Middle frontal gyrus (tissue), 1 donor: ENCODE results near the gene GPR89B.
"Not testable (repeated sequence)": the region's sequence is repeated elsewhere in the genome, so short reads cannot be mapped to it uniquely, and the experiment has no call there.

ENCODE experiments used
- DNase-seq: peaks from one replicate; pipeline ENCODE4 v3.0.0-alpha.2; 2015; ENCODE audit warnings: low spot score; ENCODE audit errors: extremely low spot score

Gene GPR89B

DNA sequence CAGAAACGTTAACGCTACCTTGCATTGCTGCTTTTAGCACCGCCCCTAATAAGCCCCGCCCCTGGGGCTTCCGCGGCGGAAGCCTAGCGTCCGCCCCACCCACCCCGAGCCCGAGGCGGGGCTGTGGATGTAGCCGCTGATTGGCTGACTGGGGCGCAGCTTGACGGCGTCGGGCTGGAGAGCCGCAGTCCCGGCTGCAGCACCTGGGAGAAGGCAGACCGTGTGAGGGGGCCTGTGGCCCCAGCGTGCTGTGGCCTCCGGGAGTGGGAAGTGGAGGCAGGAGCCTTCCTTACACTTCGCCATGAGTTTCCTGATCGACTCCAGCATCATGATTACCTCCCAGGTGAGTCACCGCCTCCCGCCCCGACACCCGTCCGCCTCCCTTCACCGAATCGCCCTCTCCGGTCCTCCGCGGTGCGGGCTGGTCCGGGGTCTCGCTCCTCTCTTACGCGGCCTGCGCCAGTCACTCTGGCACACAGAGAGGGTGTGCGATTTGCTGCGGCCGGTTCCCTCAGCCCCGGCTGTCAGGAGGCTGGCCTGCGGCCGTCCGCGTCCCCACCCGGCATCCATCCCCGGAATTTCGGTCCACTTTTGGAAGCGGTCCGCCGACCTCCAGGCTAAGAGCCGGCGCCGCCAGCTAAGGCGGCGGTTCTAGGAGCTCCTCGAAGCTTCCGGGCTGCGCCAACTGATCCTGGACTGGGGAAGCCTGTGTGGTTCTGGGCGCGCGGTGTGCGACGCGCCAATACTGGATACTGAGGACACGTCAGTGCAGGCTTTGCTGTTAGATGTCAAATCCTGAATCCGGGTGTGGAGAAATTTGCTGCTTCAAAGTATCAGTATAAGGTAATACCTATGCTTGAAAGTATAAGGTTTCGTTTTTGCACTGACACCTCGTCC is at the start of gene GPR89B:
Gene GPR89B, plus strand, starts transcription at position 185 of the 897 bp plus-strand sequence. Its CDS starts 117 bp downstream, at position 302.
- DNase-seq = peak; percentile 79

DNA sequence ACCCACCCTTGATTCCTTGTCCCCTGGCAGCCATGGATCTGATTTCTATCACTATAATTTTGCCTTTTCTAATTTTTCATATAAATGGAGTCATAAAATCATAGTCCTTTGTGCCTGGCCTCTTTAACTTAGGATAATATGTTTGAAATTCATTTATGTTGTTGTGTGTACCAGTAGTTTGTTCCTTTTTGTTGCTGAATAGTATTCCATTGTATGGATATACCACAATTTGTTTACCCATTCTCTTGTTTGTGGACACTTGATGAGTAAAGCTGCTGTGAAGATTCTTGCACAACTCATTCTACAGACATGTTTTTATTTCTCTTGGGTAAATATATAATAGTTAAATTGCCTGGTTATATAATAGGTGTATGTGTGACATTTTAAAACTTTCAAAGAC is 48.3 kb upstream of the GPR89B start:
- no peak for DNase-seq

DNA sequence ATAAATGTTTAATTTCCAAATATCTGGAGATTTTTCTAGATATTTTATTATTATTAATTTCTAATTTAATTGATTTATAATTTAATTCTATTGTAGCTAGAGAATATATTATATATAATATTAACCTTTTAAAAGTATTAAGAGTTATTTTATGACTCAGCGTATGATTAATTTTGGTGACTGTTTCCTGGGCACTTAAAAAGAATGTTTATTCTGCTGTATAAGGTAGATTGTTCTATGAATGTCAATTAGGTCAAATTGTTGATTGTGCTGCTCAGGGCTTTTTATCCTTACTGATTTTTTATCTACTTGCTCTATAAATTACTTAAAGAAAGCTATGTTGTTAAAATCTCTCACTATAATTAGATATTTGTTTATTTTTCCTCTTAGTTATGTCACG is 45.7 kb upstream of the GPR89B start:
- DNase-seq = no peak

DNA sequence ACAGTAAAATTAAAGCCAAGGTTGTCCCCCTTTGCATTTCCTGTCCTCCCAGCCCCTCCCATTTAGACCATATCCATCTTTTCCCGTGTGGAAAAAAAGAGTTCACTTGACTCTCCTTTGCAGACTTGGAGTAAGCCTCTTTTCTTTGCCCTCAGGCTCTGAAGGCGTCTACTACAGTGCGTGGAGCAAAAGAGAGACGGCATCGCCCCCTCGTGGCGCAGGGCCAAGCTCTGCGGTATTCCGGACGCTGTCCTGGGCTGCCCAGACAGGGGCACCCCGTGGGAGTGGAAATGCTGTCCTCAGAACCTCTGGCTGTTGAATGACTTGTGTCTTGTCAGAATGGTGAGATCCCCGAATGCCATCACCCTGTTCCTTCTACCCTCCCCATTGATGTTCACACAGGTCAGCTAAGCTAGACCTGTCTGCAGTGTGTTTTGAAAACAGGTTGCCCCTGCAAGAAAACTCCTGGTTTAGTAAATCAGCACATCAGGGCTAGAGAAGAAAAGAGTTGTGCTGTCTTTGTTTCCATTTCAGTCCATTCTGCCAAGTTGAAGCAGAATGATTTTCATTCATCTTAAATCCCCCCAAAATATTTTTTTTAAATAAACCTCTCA is 37.9 kb upstream of the GPR89B start:
- no peak for DNase-seq

DNA sequence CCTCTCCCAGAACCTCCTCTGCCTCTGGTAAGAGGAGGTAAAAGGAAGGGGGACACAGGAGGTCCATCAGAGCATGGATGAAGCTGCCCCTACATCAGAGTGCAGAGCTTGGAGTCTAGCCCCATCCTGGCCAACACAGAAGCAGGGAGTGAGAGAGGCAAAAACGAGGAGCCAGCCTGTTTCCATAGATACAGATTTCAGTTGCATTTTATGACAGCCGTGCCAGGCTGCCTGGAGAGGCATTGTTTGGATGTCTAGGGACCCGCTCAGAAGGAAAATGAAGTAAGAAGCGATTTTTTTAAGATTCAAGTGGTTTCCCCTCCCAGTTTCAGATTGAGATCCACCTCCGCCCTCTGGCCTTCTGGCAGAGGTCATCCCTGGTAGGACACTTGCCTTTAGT is 37.1 kb upstream of the GPR89B start:
- no peak for DNase-seq

DNA sequence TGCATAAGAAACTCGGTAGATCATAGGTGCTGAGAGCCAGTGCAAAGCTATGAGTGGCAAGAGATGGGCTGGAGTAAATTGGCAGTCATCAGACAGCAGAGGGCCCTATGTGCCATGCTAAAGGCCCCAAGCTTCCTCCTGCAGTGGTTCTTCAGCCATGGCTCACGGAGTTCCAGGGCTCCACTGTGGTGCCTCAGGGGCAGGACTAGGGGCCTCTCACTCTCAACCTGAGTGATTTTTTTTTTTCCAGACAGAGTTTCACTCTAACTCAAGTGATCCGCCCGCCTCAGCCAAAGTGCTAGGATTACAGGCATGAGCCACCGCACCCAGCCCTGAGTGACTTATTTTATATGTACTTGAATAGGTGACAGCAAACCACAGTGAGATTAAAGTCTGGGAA is 36.0 kb upstream of the GPR89B start:
- no peak for DNase-seq

DNA sequence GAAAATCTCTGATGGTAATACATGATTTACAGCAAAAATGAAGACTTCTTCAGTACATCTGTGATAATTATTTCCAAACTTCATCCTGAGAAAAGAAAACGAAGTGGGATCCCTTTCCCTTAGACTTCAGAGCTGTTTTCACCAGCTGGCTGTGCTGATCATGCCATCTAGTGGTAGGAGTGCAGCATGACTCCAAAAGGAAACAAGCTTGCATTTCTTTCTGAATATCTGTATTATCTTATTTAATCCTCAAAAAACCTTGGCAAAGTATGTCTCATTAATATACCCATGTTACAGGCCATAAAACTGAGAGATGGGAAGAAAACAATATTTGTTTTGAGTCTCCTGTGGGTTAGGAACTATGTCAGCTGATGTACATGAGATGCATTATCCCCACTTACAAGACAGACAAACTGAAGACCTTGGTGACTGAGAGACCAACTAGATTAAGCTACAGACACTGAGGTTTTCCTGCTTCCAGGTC is 35.4 kb upstream of the GPR89B start:
- peak; percentile 19 for DNase-seq

DNA sequence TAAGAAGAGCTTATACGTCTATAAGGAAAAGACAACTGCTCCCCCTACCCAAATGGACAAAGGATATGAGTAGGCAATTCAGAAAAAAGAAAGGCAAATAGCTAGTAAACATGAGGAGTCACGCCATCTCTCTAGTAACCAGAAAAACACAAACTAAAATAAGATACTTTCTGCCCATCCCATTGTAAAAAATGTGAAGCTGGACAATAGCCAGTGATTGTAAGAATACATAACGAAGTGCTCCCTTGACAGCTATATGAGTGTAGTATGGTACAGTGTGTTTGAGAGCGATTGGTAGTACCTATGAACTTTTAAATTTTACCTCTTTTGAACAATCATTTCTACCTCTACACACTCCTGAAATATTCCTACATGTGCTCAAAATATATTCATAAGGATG is 33.1 kb upstream of the GPR89B start:
- DNase-seq = no peak

DNA sequence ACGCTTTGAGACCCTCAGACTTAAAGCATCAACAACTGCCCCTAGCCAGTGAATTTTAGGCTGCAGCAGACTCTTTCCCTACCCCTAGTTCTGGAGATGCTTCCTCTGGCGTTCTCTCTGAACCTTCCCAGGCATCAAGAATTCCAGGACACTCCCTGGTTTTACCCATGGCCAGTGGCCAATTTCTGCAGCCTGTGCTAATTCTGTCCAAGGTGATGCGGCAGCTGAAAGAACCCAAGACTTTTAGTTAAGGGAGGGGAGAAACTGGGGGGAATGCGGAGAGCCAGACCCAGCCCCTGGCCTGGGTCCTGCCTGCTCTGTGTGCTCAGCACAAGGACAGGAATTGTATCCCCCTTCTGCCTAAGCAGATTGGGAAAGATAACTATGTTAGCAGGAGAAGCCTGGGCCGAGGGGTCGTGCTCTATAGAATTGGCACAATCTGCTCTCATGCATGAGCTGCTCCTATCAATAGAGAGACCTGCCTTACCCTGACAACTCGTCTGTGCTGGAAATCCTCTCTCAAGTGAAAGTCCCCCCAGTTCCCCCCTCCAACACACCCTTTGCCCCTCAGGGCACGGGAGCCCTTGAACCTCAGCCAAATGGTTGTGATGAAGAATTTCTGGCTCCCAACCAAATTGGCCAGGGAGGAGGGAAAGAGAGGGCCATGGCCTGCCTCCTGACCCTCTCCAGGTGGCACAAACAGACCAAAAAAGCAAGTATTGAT is 31.0 kb upstream of the GPR89B start:
- DNase-seq = no peak

DNA sequence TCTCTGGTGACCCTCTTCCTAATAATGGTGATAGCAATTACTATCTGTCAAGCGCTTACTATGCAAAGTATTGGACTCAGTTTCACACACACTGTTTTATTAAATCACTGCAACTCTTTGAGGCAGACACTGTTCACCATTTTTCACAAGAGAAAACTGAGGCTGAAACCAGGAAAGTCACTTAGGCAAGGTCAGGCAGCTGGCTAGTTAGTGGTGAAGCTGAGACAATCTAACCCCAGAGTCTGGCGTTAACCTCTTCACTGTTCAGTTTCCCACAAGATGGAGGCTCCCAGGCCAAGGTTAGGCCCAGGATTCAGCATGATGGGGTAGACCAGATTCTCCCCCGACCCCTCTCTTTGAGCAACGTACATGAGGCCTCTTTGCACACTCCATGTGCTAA is 30.4 kb upstream of the GPR89B start:
- no peak for DNase-seq

DNA sequence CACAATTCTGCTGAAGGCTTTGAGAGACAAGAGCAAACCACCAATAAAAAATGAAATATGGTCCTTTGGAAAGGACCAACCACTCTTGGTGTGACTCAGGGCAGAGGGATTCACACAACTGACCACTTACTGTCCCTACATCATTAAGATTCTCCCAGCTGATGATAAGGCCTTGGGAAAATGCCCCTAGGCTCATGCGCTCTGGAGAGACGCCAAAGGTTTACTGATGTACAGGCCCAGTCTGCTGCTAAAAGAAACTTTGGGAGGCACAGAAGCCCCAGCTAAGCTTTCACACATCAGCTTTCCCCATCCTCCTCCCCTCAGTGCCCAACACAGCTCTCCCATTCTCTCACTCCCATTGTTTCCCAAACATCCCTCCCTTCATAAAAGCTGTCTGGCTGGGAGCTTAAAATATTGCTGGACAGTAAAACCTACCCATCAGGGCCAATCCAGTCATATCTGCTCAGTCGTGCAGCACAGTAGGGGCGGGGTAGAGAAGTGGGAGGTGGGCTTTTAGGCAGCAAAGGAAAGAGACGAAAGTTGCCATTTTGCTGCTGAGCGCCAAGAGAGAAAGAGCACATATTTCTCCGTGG is 25.9 kb upstream of the GPR89B start, which contains the start of gene GJA8:
Gene GJA8, plus strand, starts transcription at position 543 of the 593 bp plus-strand sequence. CDS start 5,161 bp downstream, outside the sequence.
- DNase-seq = no peak

DNA sequence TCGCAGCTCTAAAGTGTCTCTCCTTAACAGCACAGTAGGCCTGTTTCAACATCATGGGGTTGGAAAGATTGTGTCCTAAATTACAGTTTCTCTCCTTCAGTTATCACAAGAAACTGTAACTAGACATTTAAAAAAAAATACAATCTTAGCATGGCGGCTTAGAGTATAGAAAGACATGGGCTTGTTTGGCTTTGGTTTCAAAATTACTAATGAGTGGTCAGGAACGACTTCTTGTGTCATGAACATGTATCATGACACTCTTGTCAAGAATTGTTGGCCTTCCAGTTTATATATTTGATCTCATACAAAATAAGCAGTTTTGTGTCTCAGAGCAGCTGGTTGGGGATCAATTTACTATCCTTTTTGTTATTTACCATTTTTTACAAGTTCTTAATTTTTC is 23.5 kb upstream of the GPR89B start:
- no peak for DNase-seq

DNA sequence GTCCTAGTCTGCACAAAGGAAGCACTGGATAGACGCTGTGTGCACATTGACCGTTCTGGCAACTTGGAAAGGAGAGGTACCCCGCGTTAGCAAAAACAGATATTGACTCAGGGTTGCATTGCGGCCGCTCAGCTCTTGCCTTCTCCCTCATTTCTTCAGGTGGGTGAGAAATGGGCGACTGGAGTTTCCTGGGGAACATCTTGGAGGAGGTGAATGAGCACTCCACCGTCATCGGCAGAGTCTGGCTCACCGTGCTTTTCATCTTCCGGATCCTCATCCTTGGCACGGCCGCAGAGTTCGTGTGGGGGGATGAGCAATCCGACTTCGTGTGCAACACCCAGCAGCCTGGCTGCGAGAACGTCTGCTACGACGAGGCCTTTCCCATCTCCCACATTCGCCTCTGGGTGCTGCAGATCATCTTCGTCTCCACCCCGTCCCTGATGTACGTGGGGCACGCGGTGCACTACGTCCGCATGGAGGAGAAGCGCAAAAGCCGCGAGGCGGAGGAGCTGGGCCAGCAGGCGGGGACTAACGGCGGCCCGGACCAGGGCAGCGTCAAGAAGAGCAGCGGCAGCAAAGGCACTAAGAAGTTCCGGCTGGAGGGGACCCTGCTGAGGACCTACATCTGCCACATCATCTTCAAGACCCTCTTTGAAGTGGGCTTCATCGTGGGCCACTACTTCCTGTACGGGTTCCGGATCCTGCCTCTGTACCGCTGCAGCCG is 20.3 kb upstream of the GPR89B start:
- DNase-seq = no peak

DNA sequence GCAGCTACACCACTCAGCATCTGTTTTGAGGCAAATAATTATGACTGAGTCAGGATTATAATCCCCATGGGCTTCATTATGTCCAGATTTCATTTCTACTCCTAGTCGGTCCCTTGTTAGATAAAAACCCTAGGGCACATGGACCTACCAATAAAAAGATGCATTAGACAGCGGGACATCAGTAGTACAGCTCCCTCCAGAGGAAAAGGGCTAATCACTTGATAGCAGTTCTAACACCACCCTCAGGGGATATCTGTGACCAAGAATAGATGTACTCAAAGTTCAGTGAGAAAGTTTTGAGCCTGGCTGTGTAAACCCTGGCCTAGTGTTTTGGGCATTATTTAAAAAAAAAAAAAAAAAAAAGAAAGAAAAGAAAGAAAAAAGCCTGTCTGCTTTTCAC is 15.7 kb upstream of the GPR89B start:
- DNase-seq = no peak

DNA sequence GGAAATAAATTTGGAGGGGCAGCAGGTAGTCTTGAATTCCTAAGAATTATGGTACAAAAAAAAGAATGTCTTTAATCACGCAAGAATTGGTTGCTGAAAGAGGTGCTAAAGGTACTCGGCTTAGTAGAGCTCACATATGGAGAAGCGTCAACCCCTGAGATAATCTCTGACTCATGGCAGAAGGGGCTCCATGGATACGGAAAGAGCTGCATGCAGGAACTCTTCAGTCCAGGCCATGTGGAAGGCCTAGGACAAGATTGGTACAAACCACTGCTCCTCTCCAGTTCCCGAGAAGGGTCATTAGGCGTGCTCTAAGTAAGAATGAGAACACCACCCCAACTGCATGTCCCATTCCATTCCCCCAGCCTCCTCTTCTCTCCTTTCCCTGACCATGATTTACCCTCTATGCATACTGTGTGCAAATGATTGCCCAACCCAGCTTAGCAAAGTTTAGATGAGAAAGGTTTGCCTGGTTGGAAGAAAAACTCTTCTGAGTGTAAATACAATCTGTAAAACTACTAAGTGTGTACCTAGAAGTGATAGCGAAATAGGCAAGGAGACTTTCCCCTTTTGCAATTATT is 14.8 kb upstream of the GPR89B start:
- DNase-seq = no peak

DNA sequence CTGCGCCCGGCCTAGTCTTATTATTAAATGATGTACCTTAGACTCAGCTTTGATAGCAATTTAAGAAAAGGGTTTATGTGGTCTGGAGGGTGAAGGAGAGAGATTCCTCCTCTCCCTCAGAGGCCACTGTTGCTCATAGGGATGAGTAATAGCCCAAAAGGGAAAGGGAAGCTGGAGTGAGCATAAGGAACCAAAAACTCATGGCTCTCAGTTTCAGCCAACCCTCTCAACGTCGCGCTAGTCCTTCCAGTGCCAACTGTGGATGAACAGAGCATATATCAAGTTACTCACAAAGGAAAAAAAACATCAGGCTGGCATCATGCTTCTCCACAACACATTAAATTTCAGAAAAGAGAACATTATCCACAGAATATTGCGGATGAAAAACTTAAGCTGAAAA is 8.3 kb upstream of the GPR89B start:
- no peak for DNase-seq

DNA sequence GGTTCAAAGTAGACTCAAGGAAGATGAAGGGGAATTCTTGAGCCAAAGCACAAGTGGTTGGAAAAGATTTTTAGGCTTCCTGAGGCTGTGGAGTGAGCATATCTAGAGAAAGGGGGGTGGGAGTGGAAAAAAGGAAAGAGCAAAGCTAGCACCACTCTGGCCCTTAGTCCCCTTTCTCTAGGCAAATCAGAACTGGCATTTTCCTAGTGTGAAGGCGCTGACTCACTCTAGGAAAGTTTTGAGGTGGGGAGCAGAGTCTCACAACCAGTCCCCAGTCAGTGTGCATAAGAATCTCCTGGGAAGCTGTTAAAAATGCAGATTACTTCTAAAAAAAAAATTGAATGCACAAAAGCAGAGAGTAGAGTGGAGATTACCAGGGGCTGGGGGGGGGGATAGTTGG is 3.4 kb upstream of the GPR89B start:
- no peak for DNase-seq

DNA sequence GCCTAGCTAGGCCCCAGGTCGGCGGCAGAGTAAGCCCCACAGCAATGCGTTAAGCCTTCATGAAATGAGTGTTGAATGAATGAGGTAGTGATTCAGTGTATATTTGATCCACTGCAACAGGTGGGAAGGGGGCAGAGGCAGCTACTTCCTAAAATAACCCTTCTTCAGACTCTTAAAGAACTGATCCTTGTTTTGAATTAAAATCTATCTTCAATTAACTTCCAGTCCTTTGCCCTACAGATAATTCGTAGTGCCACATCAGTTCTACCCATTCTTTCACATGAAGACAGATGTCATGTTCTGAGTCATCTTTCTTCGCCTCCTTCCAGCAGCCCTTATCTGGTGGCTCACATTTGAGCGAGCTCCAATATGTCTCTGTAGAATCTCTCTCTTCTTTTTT is 1.0 kb upstream of the GPR89B start:
- not testable (repeated sequence) for DNase-seq

DNA sequence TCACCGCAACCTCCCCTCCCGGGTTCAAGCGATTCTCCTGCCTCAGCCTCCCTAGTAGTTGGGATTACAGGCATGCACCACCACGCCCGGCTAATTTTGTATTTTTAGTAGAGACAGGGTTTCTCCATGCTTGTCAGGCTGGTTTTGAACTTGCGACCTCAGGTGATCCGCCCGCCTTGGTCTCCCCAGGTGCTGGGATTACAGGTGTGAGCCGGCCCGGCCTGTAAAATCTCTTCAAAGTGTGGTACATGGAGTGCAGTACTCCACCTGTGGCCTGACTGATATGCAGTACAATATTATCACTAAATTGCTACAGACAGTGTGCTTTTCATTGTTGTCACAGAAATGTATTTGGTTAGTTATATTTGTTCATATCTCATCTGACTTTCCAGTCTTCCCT is 531 bp upstream of the GPR89B start:
- not testable (repeated sequence) for DNase-seq

DNA sequence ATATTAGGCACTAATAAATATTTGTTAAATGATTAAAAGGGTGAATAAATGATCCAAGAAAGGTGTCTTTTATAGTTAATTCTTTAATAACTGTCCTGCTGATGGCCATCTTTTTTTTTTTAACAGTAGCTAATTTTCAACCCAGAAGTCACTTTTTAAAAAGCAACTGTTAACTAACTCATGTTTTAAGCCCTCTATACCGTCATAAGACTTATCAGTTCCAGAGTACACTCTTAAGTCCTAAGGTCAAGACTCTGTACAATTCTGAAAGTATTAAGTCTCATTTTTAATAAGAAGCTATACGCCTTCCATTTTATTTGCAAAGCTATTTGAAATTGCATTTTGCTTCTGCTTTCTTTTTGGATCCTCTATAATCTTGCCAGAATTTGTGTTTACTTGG is 2.9 kb downstream of the GPR89B start:
- not testable (repeated sequence) for DNase-seq
